Frontal cortex (tissue), 4 donors: ENCODE data around the gene ERICH3. TPM values are rescaled to one million over a fixed set of nuclear protein-coding genes. Genes with fewer than 3 reads are reported as not detected.

Experiments
- DNase-seq, 2 donors: peaks; one replicate each; pipeline ENCODE4 v3.0.0; 2012; ENCODE audit warnings: low spot score in 2 of 2
- FAIRE-seq: peaks from 2 replicates; lab custom pipeline; 2012; peaks lifted over from hg19 to GRCh38; lab: Jason Lieb, UNC
- total RNA-seq: library from RNA; depleted of rRNA; stranded (reverse); fragments of >200 nt; gene quantifications from one replicate; pipeline ENCODE4 v1.2.3, GENCODE V29; 2014
- donor health status: control.
- donor health status: control.
- donor health status: control.

The ERICH3 gene
- total RNA-seq, 1 donor from 2014 or later = 16.7 TPM

DNA sequence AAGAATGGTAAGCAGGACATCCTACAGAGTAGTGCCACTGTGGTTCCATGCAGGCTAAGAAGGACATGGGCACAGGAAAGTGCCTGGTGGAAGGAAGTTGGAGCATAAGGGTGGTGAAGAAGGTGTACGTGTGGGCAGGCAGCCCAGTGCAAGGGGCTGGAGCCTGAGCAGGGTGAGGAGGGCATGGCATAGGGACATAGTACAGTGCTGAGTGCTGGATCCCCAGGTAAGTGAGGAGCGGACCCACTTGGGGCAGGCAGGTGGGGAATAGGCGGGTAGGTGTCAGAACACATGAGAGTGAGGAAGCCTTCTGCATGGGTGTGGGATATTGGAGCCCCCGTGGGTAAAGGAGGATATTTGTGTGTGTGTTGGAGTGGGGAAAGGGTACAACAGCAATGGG lies 145.5 kb downstream of the ERICH3 start:
- no peak for FAIRE-seq
- DNase-seq = no peak

GRCh38 chr1:74526708-74527107 lies 146.9 kb downstream of the ERICH3 start:
- DNase-seq (no peak), FAIRE-seq (no peak)

GRCh38 chr1:74523873-74524480 lies 149.6 kb downstream of the ERICH3 start:
- DNase-seq = no peak
- no peak for FAIRE-seq

GRCh38 chr1:74522148-74522547 lies 151.4 kb downstream of the ERICH3 start:
- DNase-seq (no peak), FAIRE-seq (no peak)

Other genes starting within 250 kb of the ERICH3 start
- under 0.01 TPM for gene LRRC53, start 161.2 kb downstream of the ERICH3 start, total RNA-seq
- 7.7 TPM for gene CRYZ, start 59.3 kb upstream of the ERICH3 start, total RNA-seq
- 4.9 TPM for gene TYW3, start 59.4 kb upstream of the ERICH3 start, total RNA-seq